Activated CD8-positive, alpha-beta memory T cell treated with anti-CD3 and anti-CD28 coated beads for 24 hours (primary cell): ENCODE data around the gene LMAN2.
"Not testable (repeated sequence)": the region's sequence is repeated elsewhere in the genome, so short reads cannot be mapped to it uniquely, and the experiment has no call there.

Experiments
- DNase-seq: peaks from one replicate; pipeline ENCODE4 v3.0.0-alpha.2; 2020

Gene LMAN2

GRCh38 chr5:177346820-177347219 is 4.6 kb downstream of the LMAN2 start:
- no peak for DNase-seq

DNA sequence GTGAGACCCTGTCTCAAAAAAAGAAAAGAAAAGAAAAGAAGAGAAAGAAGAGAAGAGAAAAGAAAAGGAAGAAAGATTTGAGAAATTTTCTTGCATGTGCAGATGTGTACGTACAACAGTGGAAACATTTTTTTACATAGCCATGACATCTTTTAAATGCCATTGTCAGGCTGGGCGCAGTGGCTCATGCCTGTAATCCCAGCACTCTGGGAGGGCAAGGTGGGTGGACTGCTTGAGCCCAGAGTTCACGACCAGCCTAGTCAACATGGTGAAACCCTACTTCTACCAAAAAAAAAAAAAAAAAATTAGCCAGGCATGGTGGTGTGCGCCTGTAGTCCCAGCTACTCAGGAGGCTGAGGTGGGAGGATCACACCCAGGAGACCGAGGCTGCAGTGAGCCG is 6.6 kb downstream of the LMAN2 start:
- DNase-seq: no peak

DNA sequence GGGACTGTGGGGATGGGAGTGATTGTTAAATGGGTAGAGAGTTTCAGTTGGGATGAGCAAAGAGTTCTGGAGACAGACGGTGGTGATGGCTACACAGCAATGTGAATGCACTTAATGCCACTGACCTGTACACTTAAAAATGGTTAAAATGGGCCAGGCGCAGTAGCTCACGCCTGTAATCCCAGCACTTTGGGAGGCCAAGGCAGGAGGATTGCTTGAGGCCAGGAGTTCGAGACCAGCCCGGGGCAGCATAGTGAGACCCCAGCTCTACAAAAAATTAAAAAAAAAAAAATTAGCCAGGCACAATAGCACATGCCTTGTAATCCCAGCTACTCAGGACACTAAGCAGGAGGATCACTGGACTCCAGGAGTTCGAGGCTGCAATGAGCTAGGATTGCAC is 7.7 kb downstream of the LMAN2 start:
- no peak for DNase-seq

DNA sequence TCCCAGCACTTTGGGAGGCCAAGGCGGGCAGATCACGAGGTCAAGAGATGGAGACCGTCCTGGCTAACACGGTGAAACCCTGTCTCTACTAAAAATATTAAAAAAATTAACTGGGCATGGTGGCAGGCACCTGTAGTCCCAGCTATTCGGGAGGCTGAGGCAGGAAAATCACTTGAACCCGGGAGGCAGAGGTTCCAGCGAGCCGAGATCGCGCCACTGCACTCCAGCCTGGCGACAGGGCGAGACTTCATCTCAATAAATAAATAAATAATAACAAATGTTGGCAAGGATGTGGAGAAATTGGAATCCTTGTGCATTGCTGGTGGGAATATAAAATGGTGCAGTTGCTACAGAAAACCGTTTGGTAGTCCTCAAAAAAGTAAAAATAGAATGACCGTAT is 8.5 kb downstream of the LMAN2 start:
- not testable (repeated sequence) for DNase-seq

GRCh38 chr5:177339107-177339638 is 12.3 kb downstream of the LMAN2 start:
- DNase-seq: no peak

DNA sequence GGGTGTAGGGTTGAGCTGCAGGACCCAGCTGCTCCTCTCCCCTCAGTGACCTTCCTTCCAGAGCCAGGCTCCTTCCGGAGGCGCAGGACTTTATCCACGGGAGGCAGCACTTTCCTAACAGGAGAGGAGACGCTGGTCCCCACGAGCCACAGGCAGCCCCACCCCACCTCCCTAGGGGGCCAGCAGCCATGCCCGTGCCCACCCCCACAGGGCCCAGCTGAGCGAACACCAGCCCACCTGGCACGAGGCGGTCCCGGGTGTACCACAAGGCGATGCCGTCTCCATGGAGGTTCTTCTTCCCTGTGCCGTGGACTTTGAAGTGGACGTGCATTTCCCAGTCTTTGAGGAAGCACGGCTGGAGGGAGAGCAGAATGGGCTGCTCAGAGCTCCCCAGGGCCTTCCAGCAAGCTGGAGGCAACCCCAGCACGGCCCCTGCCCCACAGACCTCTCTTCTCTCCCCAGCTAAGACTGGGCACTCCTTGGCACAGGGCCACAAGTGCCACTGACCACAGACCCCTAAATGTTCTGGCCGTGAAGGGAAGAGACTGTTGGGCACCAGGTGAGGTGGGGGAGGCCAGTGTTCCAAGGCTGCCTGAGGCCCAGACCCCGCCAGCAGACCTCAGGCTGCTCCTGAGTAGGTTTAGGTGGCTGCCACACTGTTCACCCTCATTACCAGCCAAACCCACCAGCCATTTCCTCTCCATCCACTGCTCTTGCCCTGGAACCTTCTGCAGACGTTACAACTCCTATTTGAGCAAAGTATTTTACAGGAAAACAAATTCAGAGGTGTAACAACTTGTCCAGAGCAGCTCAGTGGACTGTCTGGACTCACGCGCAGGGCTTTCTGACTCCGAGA is 13.0 kb downstream of the LMAN2 start:
- no peak for DNase-seq

DNA sequence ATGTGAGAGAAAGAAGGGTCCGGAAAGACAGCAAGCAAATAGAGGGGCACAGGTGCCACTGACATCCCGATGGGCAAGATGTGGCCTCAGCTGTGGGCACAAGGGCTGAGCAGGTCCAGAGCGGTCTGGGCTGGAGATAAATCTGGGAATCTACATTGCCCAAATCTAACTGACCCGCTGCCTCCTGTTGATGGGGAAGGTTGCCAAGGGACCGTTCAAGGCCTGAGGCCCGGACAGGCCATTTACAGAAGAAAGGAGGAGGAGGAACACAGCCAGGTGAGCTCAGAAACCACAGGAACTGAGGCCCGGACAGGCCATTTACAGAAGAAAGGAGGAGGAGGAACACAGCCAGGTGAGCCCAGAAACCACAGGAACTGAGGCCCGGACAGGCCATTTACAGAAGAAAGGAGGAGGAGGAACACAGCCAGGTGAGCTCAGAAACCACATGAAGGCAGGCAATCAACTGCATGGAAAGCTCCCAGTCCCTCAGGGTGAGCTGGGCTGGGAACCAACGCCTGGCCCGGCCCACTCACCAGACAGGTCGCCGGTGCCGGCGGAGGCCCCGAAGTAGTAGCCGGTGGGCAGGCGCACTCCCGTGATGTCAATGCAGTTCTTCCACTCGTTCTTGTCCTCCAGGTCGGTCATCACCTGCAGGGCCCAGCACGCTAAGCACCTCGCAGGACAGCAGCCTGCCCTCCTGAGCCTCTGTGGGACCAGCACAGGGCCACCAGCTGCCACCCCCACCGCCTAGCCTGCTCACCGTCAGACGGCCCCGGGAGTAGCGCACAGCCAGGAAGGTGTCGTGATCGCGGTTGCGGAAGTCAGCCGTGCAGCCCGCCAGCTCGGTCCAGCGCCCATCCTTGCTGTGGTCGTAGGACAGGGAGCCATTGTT is 14.6 kb downstream of the LMAN2 start:
- DNase-seq: no peak

DNA sequence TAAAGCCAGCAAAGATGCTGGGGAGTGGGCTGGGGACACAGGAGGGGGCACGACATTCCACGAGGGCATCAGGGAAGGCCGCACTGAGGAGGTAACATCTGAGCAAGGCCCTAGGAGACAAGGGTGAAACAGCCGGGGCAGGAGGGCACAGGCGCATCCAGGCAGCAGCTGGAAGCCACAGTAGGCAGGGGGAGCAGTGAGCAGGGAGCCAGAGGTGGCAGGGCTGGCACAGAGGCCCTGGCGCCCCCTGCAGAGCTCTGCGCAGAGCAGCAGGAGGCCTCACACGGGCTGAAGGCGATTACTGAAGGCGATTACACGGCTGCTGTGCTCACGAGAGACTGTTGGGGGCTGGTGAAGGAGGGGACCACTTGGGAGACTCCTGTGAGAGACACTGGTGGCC is 15.4 kb downstream of the LMAN2 start:
- DNase-seq: no peak

DNA sequence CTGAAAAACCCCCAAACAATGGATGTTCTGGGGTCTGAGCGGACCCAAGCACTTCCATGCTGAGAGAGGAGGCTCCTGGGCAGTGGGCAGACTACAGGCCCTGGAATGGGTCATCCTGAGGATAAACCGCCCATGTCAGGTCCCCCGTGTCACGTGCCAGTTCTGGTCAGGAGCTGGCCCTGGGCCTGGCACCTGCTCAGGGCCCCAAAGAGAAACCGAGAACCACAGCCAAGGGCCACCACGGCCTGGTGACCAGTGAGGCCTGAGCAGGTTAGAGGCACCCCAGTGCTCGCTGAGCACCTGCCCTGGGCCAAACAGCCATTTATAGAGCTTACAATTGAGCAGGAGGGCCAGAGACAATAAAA is 15.8 kb downstream of the LMAN2 start:
- DNase-seq: no peak

GRCh38 chr5:177334781-177335700 is 16.4 kb downstream of the LMAN2 start:
- no peak for DNase-seq

DNA sequence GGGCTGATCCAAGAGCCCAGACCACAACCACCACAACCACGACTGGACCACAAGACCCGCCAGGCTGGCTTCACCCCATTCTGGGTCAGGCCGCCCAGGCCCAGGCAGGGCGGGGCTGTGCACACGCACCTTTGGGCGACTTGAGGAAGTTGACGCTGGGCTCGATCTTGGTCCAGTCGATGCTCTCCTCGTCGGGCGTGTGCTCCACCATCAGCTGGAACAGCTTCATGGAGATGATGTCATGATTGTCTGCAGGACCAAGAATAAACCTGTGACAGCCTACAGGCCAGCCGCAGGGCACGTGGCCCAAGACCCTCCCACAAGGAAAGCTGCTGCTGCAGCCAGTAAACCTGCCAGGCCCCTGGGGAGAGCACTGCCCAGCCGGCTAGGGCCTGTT is 17.3 kb downstream of the LMAN2 start:
- no peak for DNase-seq

DNA sequence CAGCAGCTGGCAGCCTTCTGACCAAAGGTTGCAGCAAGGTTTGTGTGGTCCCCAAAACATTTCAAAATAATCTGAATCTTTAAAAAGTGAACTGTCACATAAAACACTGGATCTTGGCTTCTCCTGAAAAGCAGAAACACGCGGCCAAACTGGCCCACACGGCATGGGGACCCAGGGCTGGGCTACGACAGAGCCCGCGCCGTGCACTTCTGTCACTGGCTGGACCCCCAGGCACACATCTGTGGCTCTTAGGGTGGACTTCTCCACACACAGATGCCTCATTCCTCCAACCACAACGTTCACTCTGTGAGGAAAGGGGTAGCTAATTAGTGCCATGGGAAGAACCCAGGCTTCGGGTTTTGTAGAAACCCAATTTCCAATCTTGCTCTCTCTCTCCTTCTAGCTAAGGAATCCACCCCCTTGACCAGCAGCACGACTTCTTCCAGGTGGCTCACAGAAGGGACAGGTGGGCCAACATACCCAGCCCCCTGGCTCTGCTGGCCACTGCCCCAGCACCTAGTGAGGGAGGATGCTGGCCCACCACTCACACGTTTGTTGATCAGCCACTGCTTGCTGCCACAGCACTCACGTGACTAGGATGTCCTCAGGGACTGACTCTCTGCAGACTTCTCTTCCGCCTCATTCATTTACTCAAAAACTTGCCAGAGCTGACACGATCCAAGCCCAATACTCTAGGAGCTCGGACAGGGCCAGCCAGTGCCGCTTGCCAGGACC is 17.9 kb downstream of the LMAN2 start:
- no peak for DNase-seq

DNA sequence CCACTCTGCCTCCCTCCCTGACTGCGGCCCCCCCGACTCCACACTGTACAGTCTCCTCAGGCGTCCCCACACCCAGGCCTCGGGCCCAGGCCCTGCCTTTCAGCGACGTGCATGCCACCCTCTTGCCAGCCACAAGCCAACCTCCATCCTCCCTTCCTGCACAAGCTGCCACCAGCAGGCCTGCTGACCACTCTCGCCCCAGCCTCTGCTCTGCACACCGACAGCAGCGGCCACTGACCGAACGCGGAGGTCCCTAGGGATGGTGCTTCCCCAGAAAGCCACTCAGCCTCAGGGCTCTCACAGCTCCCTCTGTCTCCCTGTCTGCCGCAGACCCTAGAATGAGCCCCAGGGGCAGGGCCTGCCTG is 18.6 kb downstream of the LMAN2 start:
- DNase-seq: no peak

- no peak for DNase-seq
Measured at GRCh38 chr5:177332031-177332895, 19.2 kb downstream of the LMAN2 start.

DNA sequence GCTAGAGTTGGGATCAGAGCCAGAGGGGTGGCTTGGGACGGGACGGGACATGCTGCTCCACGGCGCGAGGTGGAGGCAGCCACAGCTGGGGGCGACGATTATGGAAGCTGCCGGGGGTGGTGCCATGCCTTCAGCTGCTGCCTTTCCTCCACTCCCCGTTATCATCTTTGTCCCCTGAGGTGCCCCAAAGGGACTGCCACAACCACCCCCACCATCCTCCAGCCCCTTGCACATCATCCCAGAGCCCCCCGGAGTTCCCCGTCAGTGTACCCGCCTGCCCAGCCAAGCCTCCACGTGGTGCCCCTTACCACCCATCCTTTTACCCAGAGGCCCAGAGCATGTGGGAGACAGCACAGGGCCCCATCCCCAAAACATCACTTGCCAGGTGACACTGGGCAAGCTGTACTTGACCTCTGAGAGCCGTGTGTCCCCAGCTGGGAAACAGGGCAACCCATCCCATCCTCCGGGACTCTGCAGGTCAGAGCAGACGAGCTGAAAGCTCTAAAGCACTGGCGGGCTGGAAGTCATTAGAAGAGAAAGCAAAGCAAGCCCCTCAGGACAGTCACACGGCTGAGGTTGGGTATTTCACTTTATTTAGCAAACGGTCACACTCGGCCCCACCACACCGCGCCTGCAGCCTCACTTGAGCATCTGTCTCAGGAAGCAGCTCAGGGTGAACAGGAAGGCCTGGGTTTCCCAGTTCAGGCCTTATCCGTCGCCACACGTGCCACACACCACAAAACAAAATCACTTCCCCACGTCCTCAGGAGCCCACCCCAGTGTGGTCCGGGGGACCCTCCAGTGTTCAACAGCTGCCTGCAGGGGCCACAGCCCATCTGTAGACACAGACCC is 20.3 kb downstream of the LMAN2 start:
- DNase-seq: no peak

DNA sequence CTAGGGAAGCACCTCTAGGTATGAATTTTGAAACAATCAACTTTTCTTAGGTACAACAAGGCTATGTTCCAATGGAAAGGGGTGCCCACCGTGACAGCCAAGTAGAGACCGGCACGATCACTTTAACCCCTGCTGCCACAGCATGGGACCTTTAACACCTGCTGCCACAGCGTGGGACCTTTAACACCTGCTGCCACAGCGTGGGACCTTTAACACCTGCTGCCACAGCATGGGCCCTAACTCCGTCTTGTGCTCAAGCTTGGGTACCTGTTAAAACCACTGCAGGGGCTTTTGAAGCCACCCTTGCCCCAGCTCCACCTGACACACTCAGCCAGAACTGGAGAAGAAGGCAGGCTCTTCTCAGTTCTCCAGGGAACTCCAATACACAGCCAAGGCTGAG is 21.6 kb downstream of the LMAN2 start:
- DNase-seq: no peak

DNA sequence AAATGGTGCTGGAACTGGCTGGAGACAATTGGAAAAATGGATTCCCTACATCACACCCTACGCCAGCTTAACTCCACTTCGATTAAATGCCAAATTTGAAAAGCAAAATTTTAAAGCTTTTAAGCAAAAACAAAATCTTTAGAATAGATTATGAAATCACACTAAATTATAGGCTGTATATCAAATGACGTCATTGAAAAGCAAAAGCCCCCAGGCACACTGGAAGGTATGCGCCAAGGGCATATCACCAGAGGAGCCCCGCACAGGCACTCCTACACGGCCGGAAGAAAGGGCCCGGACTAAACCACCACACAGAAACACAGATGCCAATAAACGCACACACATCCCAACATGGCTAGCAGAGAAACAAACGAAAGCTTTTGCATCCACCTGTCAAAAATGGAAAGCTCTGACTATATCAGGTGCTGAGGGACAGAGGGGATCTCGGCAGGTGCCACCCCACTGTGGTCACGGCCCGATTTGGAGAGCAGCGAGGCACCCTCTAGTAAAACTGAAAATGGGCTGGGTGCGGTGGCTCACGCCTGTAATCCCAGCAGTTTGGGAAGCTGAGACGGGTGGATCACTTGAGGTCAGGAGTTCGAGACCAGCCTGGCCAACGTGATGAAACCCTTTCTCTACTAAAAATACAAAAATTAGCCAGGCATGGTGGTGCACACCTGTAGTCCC is 22.8 kb downstream of the LMAN2 start:
- no peak for DNase-seq

GRCh38 chr5:177327539-177328522 is 23.6 kb downstream of the LMAN2 start:
- DNase-seq: no peak
